Liver (tissue), 9 donors: ENCODE measurements around the gene CCDC12. TPM values are rescaled to one million over a fixed set of nuclear protein-coding genes. Genes with fewer than 3 reads are reported as not detected.

Source experiments
- DNase-seq: peaks from one replicate; pipeline ENCODE4 v3.0.0-alpha.2; 2017; ENCODE audit warnings: low spot score
- H3K27ac ChIP-seq, 2 donors: one replicate each; pipeline ENCODE4 v1.7.0; 2013; ENCODE audit warnings: inconsistent platforms in 2 of 2, low read length in 2 of 2, control low read depth in 1 of 2, low read depth in 1 of 2, mild to moderate bottlenecking in 1 of 2
- H3K27me3 ChIP-seq, 4 donors: one replicate each; pipeline versions ENCODE4 v1.6.1 to v1.7.0; 2013; ENCODE audit warnings: low read length in 3 of 4, inconsistent platforms in 1 of 4, mild to moderate bottlenecking in 1 of 4, moderate library complexity in 1 of 4; ENCODE audit not compliant: control insufficient read depth in 4 of 4, insufficient read depth in 4 of 4
- H3K36me3 ChIP-seq, 4 donors: one replicate each; pipeline versions ENCODE4 v1.6.1 to v1.7.0; 2013; ENCODE audit warnings: low read length in 3 of 4, mild to moderate bottlenecking in 3 of 4, low read depth in 1 of 4, moderate library complexity in 1 of 4; ENCODE audit not compliant: control insufficient read depth in 4 of 4, insufficient read depth in 3 of 4
- H3K4me1 ChIP-seq, 4 donors: one replicate each; pipeline versions ENCODE4 v1.6.1 to v1.7.0; 2013; ENCODE audit warnings: low read length in 3 of 4, mild to moderate bottlenecking in 3 of 4, moderate library complexity in 1 of 4; ENCODE audit not compliant: control insufficient read depth in 4 of 4, insufficient read depth in 4 of 4
- H3K4me3 ChIP-seq, 3 donors: one replicate each; pipeline versions ENCODE4 v1.6.1 to v1.7.0; 2013; ENCODE audit warnings: low read length in 3 of 3, control low read depth in 1 of 3, low read depth in 1 of 3, mild to moderate bottlenecking in 1 of 3
- H3K9ac ChIP-seq, 2 donors: one replicate each; pipeline ENCODE4 v1.7.0; 2013; ENCODE audit warnings: low read length in 2 of 2, mild to moderate bottlenecking in 2 of 2, moderate library complexity in 2 of 2, control low read depth in 1 of 2, low read depth in 1 of 2
- H3K9me3 ChIP-seq, 4 donors: one replicate each; pipeline versions ENCODE4 v1.6.1 to v1.7.0; 2013; ENCODE audit warnings: low read length in 3 of 4; ENCODE audit not compliant: control insufficient read depth in 4 of 4
- ATF3 ChIP-seq: IDR thresholded peaks from 2 replicates; pipeline ENCODE4 v1.6.1; 2016; ENCODE audit warnings: antibody characterized with exemption
- CTCF ChIP-seq: fragments of 150-350 bp; IDR thresholded peaks from 2 replicates; pipeline ENCODE4 v1.5.1; 2017; ENCODE audit warnings: improper control_type of control experiment, low read depth, low read length; ENCODE audit not compliant: missing input control
- EGR1 ChIP-seq, 2 donors: IDR thresholded peaks; 2 replicates each; pipeline ENCODE4 v1.6.1; 2016 to 2018; ENCODE audit warnings: antibody characterized with exemption in 2 of 2, low read depth in 2 of 2
- FOXA1 ChIP-seq: IDR thresholded peaks from 2 replicates; pipeline ENCODE4 v1.6.1; 2016; ENCODE audit warnings: antibody characterized with exemption
- FOXA2 ChIP-seq: IDR thresholded peaks from 2 replicates; pipeline ENCODE4 v1.6.1; 2016; ENCODE audit warnings: antibody characterized with exemption
- GABPA ChIP-seq, 2 donors: IDR thresholded peaks in 1 of 2; conservative IDR thresholded peaks in 1 of 2; 2 replicates each; pipeline ENCODE4 v1.6.1; 2016; ENCODE audit warnings: antibody characterized with exemption in 2 of 2, mild to moderate bottlenecking in 1 of 2, moderate library complexity in 1 of 2
- HNF4A ChIP-seq, 2 donors: conservative IDR thresholded peaks; 2 replicates each; pipeline ENCODE4 v1.6.1; 2016; ENCODE audit warnings: antibody characterized with exemption in 2 of 2, mild to moderate bottlenecking in 2 of 2
- HNF4G ChIP-seq: IDR thresholded peaks from 2 replicates; pipeline ENCODE4 v1.6.1; 2016; ENCODE audit warnings: antibody characterized with exemption
- MAX ChIP-seq: IDR thresholded peaks from 2 replicates; pipeline ENCODE4 v1.6.1; 2016; ENCODE audit warnings: antibody characterized with exemption
- NR2F2 ChIP-seq: IDR thresholded peaks from 2 replicates; pipeline ENCODE4 v1.6.1; 2016; ENCODE audit warnings: antibody characterized with exemption
- RAD21 ChIP-seq, 2 donors: IDR thresholded peaks; 2 replicates each; pipeline ENCODE4 v1.6.1; 2016; ENCODE audit warnings: antibody characterized with exemption in 2 of 2, mild to moderate bottlenecking in 2 of 2
- REST ChIP-seq: IDR thresholded peaks from 2 replicates; pipeline ENCODE4 v1.6.1; 2016; ENCODE audit warnings: antibody characterized with exemption, mild to moderate bottlenecking
- RXRA ChIP-seq, 2 donors: IDR thresholded peaks; 2 replicates each; pipeline ENCODE4 v1.6.1; 2017 to 2018; ENCODE audit warnings: antibody characterized with exemption in 2 of 2, mild to moderate bottlenecking in 1 of 2
- SP1 ChIP-seq: IDR thresholded peaks from 2 replicates; pipeline ENCODE4 v1.6.1; 2018; ENCODE audit warnings: antibody characterized with exemption, mild to moderate bottlenecking
- YY1 ChIP-seq: IDR thresholded peaks from 2 replicates; pipeline ENCODE4 v1.6.1; 2016; ENCODE audit warnings: antibody characterized with exemption, mild to moderate bottlenecking
- ZBTB33 ChIP-seq: IDR thresholded peaks from 2 replicates; pipeline ENCODE4 v1.6.1; 2016; ENCODE audit warnings: antibody characterized with exemption
- WGBS: extraction: QIAGEN DNeasy Blood & Tissue Kit; methylation state at CpG from one replicate; pipeline ENCODE4 v1.1.7; 2013; 5-methylcytosine and 5-hydroxymethylcytosine counted together
- polyA plus RNA-seq, 2 donors: library from polyadenylated mRNA; stranded (reverse) in 1 of 2; unstranded in 1 of 2; fragments of 200-250 nt in 1 of 2; fragments of >200 nt in 1 of 2; fragmentation: Nextera tagmentation in 1 of 2; extraction: Ambion mirVana in 1 of 2; gene quantifications; one replicate each; pipeline versions ENCODE4 v1.2.1 to v1.2.3, GENCODE V29; 2013 to 2015
- total RNA-seq, 2 donors: library from RNA; depleted of rRNA; stranded (reverse); fragments of >200 nt; gene quantifications; one replicate each; pipeline ENCODE4 v1.2.3, GENCODE V29; 2014
- donor health status: healthy.
- donor health status: healthy.
- donor health status: healthy.
- donor health status: healthy.
- donor health status: healthy.

The CCDC12 gene
- total and polyA plus RNA-seq, 4 donors: 8.5 to 35.1 (median 26.6) TPM

GRCh38 chr3:46950650-46951241 lies 25.8 kb downstream of the CCDC12 start:
- DNase-seq: no peak
- no peaks in the 10 kb centered on the region for H3K27me3 ChIP-seq
- no peak overlapping the region for H3K9ac ChIP-seq
- no peaks in the 10 kb centered on the region for H3K9me3 ChIP-seq
- peaks cover 27 to 68% (median 41%) of the 10 kb centered on the region in 4 donors for H3K4me1 ChIP-seq
- no peak overlapping the region for H3K4me3 ChIP-seq
- no peaks in the 10 kb centered on the region for H3K36me3 ChIP-seq
- TF ChIP-seq CTCF (no peak), FOXA2 (no peak), EGR1 (IDR thresholded peaks at IDR 0.05; ENCODE audit: low read depth in 2 of 2) (no peak), HNF4A (conservative IDR thresholded peaks at IDR 0.05) (no peak), NR2F2 (no peak), MAX (no peak), GABPA (IDR thresholded peaks at IDR 0.05 in 1 of 2, conservative IDR thresholded peaks at IDR 0.05 in 1 of 2) (no peak), ATF3 (no peak), YY1 (no peak), RXRA (IDR thresholded peaks at IDR 0.05) (no peak), ZBTB33 (no peak), SP1 (no peak), FOXA1 (no peak), REST (no peak), HNF4G (no peak)
- H3K27ac ChIP-seq: no peak overlapping the region
- WGBS: 78% methylated on average over 7 of the region's 7 CpGs

GRCh38 chr3:46950177-46950576 lies 26.4 kb downstream of the CCDC12 start:
- H3K27ac ChIP-seq: no peak overlapping the region
- no peaks in the 10 kb centered on the region for H3K36me3 ChIP-seq
- no peak overlapping the region for H3K4me3 ChIP-seq
- 96% methylated on average over 2 of the region's 2 CpGs for WGBS
- H3K27me3 ChIP-seq: no peaks in the 10 kb centered on the region
- peaks cover 32 to 73% (median 42%) of the 10 kb centered on the region in 4 donors for H3K4me1 ChIP-seq
- no peak overlapping the region for H3K9ac ChIP-seq
- DNase-seq: no peak
- H3K9me3 ChIP-seq: no peaks in the 10 kb centered on the region
- no peak for TF ChIP-seq CTCF
- TF ChIP-seq SP1: no peak
- no peak for TF ChIP-seq RXRA (IDR thresholded peaks at IDR 0.05)
- no peak for TF ChIP-seq YY1
- no peak for TF ChIP-seq RAD21 (IDR thresholded peaks at IDR 0.05)
- no peak for TF ChIP-seq FOXA1
- TF ChIP-seq HNF4A (conservative IDR thresholded peaks at IDR 0.05): no peak
- no peak for TF ChIP-seq ZBTB33
